NCI-H69 (cell line): ENCODE data around the gene FGF11.

Experiments
- DNase-seq: peaks from one replicate; lab custom pipeline; 2025; lab: John Stamatoyannopoulos, UW

FGF11 gene

GRCh38 chr17:7408252-7408727 lies 31.0 kb upstream of the FGF11 start:
- DNase-seq = no peak

- DNase-seq = no peak
Observed at GRCh38 chr17:7408863-7409262, 30.4 kb upstream of the FGF11 start.

GRCh38 chr17:7409716-7410115 lies 29.6 kb upstream of the FGF11 start:
- DNase-seq = no peak

GRCh38 chr17:7410634-7411426 lies 28.5 kb upstream of the FGF11 start:
- DNase-seq = no peak

GRCh38 chr17:7411427-7411750 lies 27.9 kb upstream of the FGF11 start:
- no peak for DNase-seq

DNA sequence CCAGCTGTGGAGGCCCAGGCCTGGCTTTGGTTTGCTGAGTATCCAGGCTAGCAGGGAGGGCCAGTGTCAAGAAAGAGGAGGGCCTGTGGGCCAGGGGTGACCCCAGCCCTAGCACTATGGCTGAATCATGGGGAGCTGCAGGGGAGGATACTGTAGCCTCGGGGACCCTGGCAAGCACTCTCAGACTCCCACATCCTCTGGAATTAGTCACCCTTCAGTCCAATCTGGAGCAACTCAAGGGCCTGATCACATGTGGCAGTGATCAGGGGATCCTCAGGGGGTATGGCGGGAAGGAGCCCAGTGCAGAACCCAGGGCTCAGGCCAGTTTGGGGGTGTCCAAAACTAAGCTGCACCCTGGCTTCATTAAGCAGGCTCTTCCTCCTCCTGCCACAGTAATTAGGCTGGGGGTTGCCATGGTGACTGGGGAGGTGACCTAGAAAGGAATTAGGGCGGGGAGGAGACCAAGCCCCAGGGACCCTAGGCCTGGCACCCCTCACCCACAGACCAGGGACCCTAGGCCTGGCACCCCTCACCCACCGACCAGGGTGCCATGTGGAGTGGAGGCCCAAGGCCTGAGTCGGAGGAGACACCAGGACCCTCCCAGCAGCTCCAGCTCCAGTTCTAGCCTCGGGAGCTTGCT lies 25.8 kb upstream of the FGF11 start:
- DNase-seq = peak; percentile 5

- no peak for DNase-seq
Observed at GRCh38 chr17:7414837-7415236, 24.5 kb upstream of the FGF11 start.

DNA sequence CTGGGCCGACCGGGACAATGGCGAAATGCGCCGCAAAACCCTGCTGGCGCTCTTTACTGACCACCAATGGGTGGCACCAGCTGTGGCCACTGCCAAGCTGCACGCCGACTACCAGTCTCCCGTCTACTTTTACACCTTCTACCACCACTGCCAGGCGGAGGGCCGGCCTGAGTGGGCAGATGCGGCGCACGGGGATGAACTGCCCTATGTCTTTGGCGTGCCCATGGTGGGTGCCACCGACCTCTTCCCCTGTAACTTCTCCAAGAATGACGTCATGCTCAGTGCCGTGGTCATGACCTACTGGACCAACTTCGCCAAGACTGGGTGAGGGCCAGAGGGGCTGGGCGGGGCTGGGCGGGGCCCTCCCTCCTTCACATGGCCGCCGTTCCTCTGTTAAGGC lies 23.5 kb upstream of the FGF11 start:
- DNase-seq = no peak

DNA sequence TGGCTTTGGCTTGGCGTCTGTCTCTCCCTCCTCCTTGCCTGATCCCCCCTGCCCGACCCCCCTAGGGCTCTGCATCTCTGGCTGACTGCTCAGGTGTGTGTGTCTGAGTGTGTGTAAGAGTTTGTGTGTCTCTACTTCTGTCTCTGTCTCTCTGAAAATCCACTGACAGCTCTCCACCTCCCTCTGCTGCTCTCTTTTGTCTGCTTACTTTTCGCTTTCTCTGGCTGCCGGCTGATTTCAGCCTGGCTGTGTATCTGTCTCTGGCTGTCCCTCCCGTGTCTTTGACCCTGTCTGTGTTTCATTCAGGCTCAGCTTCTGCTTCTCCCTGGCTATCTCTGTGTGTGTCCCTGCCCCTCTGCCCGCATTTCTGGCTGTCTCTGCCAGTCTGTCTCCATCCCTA lies 23.0 kb upstream of the FGF11 start:
- no peak for DNase-seq

DNA sequence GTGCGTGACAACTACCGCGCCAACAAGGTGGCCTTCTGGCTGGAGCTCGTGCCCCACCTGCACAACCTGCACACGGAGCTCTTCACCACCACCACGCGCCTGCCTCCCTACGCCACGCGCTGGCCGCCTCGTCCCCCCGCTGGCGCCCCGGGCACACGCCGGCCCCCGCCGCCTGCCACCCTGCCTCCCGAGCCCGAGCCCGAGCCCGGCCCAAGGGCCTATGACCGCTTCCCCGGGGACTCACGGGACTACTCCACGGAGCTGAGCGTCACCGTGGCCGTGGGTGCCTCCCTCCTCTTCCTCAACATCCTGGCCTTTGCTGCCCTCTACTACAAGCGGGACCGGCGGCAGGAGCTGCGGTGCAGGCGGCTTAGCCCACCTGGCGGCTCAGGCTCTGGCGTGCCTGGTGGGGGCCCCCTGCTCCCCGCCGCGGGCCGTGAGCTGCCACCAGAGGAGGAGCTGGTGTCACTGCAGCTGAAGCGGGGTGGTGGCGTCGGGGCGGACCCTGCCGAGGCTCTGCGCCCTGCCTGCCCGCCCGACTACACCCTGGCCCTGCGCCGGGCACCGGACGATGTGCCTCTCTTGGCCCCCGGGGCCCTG lies 22.2 kb upstream of the FGF11 start:
- DNase-seq = no peak

DNA sequence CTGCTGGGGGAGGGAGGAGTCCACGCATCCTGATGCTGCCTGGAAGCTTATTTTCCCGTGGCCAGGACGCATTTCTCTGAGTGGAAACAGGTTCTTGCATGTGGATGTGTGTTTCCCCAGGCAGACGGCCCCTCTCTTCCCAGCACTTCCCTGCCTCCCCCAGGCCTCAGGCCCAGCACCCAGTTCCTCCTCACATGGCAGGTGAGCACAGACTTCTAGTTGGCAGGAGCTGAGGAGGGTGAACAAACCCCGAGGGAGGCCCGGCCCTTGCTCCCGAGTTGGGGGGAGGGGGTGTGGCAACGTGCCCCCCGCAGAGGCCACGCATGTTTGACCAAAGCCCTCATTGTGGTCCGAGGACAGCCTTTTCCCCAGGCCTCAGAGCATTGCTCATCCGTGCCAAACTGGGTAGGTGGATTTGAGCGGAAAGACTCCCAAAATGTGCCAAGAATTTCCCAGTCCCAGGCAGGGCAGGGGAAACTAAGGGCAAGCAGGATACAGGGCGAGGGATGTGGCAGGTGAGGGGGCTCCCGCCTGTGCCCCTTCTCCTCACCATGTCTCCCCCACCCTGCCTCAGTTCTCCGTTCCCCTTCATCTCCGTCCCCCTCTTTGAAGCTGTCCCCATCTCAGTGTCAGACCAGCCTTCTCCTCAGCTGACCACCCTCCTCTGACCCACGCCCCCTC lies 20.7 kb upstream of the FGF11 start:
- DNase-seq = no peak

GRCh38 chr17:7419819-7420610 lies 19.3 kb upstream of the FGF11 start, which contains the start of gene SPEM1:
TSS of gene SPEM1 (plus strand) at chr17:7420324. CDS start at chr17:7420385, 61 bp downstream.
- DNase-seq = no peak

GRCh38 chr17:7421186-7421585 lies 18.1 kb upstream of the FGF11 start:
- no peak for DNase-seq

DNA sequence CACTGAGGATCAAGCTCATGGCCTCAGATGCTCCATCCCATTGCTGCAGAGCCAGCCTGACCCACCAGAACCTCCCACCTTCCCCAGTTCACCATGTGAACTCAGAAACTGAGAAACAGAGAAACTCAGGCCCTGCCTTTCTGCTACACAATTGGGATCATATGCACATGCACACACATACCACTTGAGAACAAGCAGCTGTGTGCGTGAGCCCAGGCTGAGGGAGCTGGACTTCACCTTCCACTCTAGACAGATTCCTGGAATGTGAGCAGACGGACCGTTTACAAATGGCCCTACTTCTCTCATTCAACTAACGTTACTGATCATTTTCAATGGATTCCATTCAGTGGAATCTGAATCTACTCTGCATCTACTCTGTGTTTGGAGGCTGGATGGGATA lies 15.6 kb upstream of the FGF11 start:
- DNase-seq = no peak

GRCh38 chr17:7425316-7425715 lies 14.0 kb upstream of the FGF11 start, which contains the start of gene SPEM2:
TSS of gene SPEM2 (plus strand) at chr17:7425616. CDS start at chr17:7425689, 73 bp downstream.
- no peak for DNase-seq

- DNase-seq = no peak
Observed at GRCh38 chr17:7425756-7426155, 13.6 kb upstream of the FGF11 start.

DNA sequence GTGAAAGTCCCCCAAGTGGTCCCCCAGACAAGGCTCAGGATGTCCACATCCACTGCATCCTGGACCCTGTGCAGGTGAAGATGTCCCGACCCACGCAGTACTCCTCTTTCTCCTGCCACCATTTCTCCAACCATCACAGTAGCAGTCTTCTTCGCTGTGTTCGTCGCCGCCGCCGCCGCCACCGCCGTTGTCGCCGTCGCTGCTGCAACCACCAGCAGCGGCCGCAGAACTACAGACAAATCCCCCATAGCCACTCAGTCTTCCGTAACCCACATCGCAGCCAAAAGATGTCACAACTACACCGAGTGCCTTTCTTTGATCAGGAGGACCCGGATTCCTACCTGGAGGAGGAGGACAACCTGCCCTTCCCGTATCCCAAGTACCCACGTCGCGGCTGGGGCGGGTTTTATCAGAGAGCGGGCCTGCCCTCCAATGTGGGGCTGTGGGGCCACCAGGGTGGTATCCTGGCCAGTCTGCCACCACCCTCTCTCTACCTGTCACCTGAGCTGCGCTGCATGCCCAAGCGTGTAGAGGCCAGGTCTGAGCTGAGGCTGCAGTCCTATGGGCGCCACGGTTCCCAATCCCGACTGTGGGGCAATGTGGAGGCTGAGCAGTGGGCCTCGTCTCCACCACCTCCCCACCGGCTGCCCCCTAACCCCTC lies 13.0 kb upstream of the FGF11 start:
- no peak for DNase-seq

- DNase-seq = no peak
Observed at GRCh38 chr17:7426896-7427489, 12.3 kb upstream of the FGF11 start.

DNA sequence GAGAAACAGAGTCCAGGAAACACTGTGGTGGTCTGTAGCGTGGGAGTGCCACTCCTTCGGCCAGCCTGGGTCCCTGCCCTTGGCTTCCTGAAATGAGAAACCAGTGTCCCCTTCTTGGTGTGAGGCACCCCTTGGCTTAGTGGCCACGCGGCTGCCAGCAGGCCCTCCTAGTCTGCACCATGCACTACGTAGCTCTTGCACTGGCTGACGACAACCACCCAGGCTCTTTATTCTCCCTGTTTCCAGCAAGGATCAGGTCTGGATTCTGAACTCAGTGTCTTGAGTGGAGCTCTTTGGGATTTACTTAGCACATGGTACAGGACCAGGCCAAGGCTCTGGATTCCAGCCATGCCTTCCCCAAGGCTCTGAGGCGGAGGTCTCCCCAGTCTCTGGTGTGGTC lies 11.8 kb upstream of the FGF11 start:
- DNase-seq = no peak

GRCh38 chr17:7428557-7428956 lies 10.8 kb upstream of the FGF11 start, which contains the start of gene SPEM3:
TSS of gene SPEM3 (plus strand) at chr17:7428857. CDS start at chr17:7428903, 46 bp downstream.
- no peak for DNase-seq

GRCh38 chr17:7429722-7430121 lies 9.6 kb upstream of the FGF11 start:
- no peak for DNase-seq
